VCaP (cell line): ENCODE data around the gene RGP1.

Source experiments
- H3K27ac ChIP-seq: fragments of 450-650 bp; 2 replicates; pipeline ENCODE4 v1.5.1; 2017
- TF ChIP-seq, protein P1 (sequence below): fragments of 450-650 bp; conservative IDR thresholded peaks from 2 replicates; pipeline ENCODE4 v1.5.1; 2017; ENCODE audit warnings: mild to moderate bottlenecking, moderate library complexity

Gene RGP1

DNA sequence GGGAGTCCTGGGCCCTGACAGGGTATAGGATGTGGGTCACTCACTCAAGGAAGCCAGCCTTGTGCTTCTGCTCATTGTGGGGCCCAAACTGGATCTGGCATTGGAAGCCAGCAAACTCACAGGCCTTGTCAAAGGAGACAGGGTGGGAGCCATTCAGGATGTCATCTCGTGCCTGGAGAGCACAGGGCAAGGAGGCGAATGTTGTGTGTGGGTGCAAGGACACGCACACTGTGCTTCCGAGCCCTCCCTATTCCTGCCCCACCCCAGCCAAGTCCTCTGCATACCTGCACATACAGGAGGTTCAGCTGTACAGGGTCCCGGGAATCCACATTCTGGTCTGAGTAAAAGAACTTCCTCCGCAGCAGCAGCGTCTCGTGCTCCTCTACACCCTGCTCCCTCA lies 25.2 kb upstream of the RGP1 start:
- TF ChIP-seq, protein P1, sequence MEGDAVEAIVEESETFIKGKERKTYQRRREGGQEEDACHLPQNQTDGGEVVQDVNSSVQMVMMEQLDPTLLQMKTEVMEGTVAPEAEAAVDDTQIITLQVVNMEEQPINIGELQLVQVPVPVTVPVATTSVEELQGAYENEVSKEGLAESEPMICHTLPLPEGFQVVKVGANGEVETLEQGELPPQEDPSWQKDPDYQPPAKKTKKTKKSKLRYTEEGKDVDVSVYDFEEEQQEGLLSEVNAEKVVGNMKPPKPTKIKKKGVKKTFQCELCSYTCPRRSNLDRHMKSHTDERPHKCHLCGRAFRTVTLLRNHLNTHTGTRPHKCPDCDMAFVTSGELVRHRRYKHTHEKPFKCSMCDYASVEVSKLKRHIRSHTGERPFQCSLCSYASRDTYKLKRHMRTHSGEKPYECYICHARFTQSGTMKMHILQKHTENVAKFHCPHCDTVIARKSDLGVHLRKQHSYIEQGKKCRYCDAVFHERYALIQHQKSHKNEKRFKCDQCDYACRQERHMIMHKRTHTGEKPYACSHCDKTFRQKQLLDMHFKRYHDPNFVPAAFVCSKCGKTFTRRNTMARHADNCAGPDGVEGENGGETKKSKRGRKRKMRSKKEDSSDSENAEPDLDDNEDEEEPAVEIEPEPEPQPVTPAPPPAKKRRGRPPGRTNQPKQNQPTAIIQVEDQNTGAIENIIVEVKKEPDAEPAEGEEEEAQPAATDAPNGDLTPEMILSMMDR, result no peak
- H3K27ac ChIP-seq, result no peak overlapping the region

DNA sequence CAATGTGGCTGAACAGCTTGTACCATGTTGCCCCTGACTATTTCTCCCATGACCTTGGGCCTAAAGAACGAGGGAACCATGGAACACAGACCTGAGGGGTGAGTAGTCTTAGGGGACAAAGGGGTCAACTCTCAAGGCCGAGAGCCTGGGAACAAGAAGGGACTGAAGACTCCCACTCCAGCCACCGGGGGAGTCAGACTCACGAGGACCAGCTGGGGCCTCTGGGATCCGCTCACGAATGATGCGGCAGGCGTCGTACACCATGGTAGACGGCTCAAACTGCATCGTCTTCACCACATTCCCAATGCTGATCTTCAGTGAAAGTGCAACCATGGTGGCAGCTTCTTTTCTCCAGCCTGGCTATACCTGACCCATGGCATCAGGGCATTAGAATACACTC lies 23.7 kb upstream of the RGP1 start:
- TF ChIP-seq, protein P1, result no peak
- H3K27ac ChIP-seq, result no peak overlapping the region

DNA sequence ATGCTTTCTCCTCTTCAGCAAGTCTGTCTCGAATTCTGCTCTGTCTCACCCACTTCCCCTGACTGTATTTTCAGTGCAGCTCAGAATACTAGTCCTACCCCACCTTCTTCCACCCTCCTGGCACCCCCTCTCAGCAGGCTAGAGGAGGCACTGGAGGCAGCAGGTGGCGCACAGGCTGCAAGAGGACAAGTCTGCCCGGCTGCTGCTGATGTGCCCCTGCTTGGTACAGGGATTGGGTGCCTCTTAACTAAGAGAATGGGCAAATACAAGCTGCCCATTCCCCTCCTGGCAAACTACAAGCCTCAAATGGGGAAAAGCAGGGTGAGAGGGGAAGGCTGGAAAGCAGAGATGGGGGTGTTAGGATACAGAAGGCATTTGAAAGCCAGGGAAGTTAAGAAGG lies 22.2 kb upstream of the RGP1 start:
- TF ChIP-seq, protein P1, result peak; percentile 32
- H3K27ac ChIP-seq, result no peak overlapping the region

DNA sequence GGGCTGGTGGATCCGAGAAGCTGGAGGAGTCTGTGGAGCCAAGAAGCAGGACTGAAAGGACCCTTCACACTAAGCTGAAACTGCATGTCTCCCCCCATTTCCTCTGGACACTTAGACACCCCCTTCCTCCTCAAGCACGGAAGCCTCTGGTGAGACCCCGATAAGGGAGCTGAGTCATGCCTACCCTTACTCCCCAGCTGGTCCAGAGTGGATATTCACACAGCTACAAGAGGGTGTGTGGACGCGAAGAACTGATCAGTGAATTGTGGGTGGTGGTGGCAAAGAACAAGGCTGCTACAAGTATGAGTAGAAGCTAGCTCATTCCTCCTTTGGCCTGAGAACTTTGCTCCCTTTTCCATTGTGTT lies 21.4 kb upstream of the RGP1 start:
- TF ChIP-seq, protein P1, result no peak
- no peak overlapping the region for H3K27ac ChIP-seq

GRCh38 chr9:35728041-35728971 lies 20.8 kb upstream of the RGP1 start:
- H3K27ac ChIP-seq, result no peak overlapping the region
- TF ChIP-seq, protein P1, result no peak

DNA sequence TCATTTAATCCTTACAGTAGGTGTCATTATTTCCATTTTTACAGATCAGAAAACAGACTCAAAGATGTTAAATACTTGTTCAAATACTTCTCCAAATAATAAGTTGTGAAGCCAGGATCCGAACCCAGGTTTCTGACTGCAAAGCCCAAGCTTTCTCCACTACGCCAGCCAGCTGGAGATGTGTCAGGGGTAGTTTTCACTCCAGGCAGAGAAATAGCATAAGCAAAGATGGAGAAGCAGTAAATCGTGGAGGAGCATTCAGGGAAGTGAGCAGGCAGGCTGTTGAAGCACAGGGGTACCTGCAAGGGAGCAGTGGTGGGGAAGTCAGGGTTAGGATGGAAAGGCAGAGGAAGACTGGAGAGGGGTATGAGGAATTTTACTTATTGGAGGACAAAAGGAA lies 20.0 kb upstream of the RGP1 start:
- TF ChIP-seq, protein P1, result no peak
- H3K27ac ChIP-seq, result no peak overlapping the region

GRCh38 chr9:35729700-35730485 lies 19.2 kb upstream of the RGP1 start:
- TF ChIP-seq, protein P1, result peak; percentile 73
- H3K27ac ChIP-seq, result no peak overlapping the region; the same call in 1 of the 2 replicates
